ENCODE data around the gene EXOC3.
"Not testable (repeated sequence)": the region's sequence is repeated elsewhere in the genome, so short reads cannot be mapped to it uniquely, and the experiment has no call there.

Gene EXOC3

GRCh38 chr5:474232-474839 lies 31.4 kb downstream of the EXOC3 start:
- not testable (repeated sequence) for DNase-seq (ENCODE audit: low read depth)

GRCh38 chr5:474840-475661 lies 32.1 kb downstream of the EXOC3 start:
- DNase-seq (ENCODE audit: low read depth) = no peak

- no peak for DNase-seq (ENCODE audit: low read depth)
These were observed 32.7 kb downstream of the EXOC3 start for GRCh38 chr5:475704-476101.

- DNase-seq (ENCODE audit: low read depth) = no peak
These were observed 33.3 kb downstream of the EXOC3 start for GRCh38 chr5:476102-476813.

- DNase-seq (ENCODE audit: low read depth) = no peak
These were observed 33.8 kb downstream of the EXOC3 start for GRCh38 chr5:476814-477175.

GRCh38 chr5:477247-477646 lies 34.3 kb downstream of the EXOC3 start:
- no peak for DNase-seq (ENCODE audit: low read depth)

- no peak for DNase-seq (ENCODE audit: low read depth)
These were observed 34.9 kb downstream of the EXOC3 start for GRCh38 chr5:477871-478270.

- DNase-seq (ENCODE audit: low read depth) = no peak
These were observed 35.5 kb downstream of the EXOC3 start for GRCh38 chr5:478369-478981.

- no peak for DNase-seq (ENCODE audit: low read depth)
These were observed 36.1 kb downstream of the EXOC3 start for GRCh38 chr5:478982-479535.

GRCh38 chr5:479566-480319 lies 36.8 kb downstream of the EXOC3 start:
- DNase-seq (ENCODE audit: low read depth) = no peak

GRCh38 chr5:481347-481746 lies 38.4 kb downstream of the EXOC3 start:
- DNase-seq (ENCODE audit: low read depth) = no peak

- no peak for DNase-seq (ENCODE audit: low read depth)
These were observed 39.0 kb downstream of the EXOC3 start for GRCh38 chr5:482021-482420.

GRCh38 chr5:482506-482905 lies 39.5 kb downstream of the EXOC3 start:
- no peak for DNase-seq (ENCODE audit: low read depth)

GRCh38 chr5:483011-483410 lies 40.0 kb downstream of the EXOC3 start:
- no peak for DNase-seq (ENCODE audit: low read depth)

GRCh38 chr5:483434-484140 lies 40.6 kb downstream of the EXOC3 start:
- DNase-seq (ENCODE audit: low read depth) = no peak

- no peak for DNase-seq (ENCODE audit: low read depth)
These were observed 41.6 kb downstream of the EXOC3 start for GRCh38 chr5:484556-484955.

- no peak for DNase-seq (ENCODE audit: low read depth)
These were observed 42.4 kb downstream of the EXOC3 start for GRCh38 chr5:485113-485945.

- no peak for DNase-seq (ENCODE audit: low read depth)
These were observed 43.0 kb downstream of the EXOC3 start for GRCh38 chr5:485946-486491.

GRCh38 chr5:486597-486996 lies 43.6 kb downstream of the EXOC3 start:
- DNase-seq (ENCODE audit: low read depth) = not testable (repeated sequence)

- DNase-seq (ENCODE audit: low read depth) = no peak
These were observed 45.3 kb downstream of the EXOC3 start for GRCh38 chr5:488241-488640.
